ENCODE measurements around the gene SLC25A20. TPM values are rescaled to one million over a fixed set of nuclear protein-coding genes. Genes with fewer than 3 reads are reported as not detected.
A peak's percentile ranks its signal among the peaks of the same experiment; 100 is the strongest.

The SLC25A20 gene, protein sequence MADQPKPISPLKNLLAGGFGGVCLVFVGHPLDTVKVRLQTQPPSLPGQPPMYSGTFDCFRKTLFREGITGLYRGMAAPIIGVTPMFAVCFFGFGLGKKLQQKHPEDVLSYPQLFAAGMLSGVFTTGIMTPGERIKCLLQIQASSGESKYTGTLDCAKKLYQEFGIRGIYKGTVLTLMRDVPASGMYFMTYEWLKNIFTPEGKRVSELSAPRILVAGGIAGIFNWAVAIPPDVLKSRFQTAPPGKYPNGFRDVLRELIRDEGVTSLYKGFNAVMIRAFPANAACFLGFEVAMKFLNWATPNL
- total RNA-seq, result 10 to 100 TPM in 3 of 4 donors, 1 to 10 TPM in 1; 8.4 to 83.8 (median 31.7) TPM

DNA sequence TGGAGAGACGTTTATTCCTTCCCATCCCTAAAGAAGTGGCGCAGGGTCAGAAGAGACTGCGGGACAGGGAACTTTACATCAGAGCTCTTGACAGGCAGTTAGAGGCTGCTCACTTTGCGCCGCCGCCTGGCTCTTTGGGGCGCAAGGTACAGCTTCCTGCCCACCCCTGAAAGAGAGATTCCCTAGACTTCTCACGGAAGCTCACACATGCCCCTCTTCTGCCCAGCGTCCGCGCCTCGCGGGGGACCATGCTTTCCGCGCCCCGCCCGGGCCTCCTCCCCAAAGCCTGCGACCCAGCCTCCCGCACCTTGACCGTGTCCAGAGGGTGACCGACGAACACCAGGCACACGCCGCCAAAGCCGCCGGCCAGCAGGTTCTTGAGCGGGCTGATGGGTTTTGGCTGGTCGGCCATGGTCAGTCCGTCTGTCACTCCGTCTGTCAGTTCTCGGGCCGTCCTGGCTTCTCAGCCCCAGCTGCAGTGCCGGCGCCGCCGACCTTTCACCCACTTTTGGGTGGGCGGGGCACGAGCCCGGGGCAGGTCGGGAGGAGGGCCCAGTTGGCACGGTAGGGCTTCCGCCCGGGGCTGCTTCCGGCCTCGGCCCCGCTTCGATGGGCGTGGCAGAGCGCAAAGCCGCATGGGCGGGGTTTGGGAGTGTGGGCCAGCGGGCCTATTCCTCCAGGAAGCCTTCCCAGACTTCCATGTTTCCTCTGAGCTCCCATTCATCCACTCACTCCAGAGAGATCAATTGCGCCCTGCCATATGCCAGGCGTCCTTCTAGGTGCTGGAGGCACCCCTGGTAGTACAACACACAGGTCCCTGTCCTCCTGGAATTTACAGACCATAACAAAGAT, at the start of gene SLC25A20:
Gene SLC25A20 (minus strand): TSS at position 500 of the 852 bp plus-strand sequence. CDS start 88 bp downstream, at position 412.
- peak; percentile 79 to 95 (median 83) for TF ChIP-seq POLR2AphosphoS5 (IDR thresholded peaks at IDR 0.05)
- TF ChIP-seq POLR2A (IDR thresholded peaks at IDR 0.05), result peak; percentile 63
- TF ChIP-seq, protein P1, sequence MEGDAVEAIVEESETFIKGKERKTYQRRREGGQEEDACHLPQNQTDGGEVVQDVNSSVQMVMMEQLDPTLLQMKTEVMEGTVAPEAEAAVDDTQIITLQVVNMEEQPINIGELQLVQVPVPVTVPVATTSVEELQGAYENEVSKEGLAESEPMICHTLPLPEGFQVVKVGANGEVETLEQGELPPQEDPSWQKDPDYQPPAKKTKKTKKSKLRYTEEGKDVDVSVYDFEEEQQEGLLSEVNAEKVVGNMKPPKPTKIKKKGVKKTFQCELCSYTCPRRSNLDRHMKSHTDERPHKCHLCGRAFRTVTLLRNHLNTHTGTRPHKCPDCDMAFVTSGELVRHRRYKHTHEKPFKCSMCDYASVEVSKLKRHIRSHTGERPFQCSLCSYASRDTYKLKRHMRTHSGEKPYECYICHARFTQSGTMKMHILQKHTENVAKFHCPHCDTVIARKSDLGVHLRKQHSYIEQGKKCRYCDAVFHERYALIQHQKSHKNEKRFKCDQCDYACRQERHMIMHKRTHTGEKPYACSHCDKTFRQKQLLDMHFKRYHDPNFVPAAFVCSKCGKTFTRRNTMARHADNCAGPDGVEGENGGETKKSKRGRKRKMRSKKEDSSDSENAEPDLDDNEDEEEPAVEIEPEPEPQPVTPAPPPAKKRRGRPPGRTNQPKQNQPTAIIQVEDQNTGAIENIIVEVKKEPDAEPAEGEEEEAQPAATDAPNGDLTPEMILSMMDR (IDR thresholded peaks at IDR 0.05), result no peak
- TF ChIP-seq EP300 (IDR thresholded peaks at IDR 0.05; ENCODE audit: low read depth), result peak; percentile 36
- peaks cover 8 to 20% (median 16%) of the 10 kb centered on the region in 4 donors for H3K4me1 ChIP-seq
- WGBS, 2 donors (ENCODE audit: low coverage in 1 of 2), result 4% methylated on average over 39 of the region's 54 CpGs; no CpG with 5 or more reads in 1 of the 2 donors
- no peaks in the 10 kb centered on the region for H3K27me3 ChIP-seq
- peak; percentile 98 for DNase-seq
- peak within 1 kb of the TSS; percentile 85 to 92 (median 87) for H3K27ac ChIP-seq
- in situ Hi-C loops (cut with MboI; ENCODE audit: low pct_ligation_motif_present in 1 of 4, low pct_unique_long_range_greater_than_20kb in 1 of 4, low sequenced_read_pairs in 3 of 4) (no loop called here), intact Hi-C loops (cut with DNase I; ENCODE audit: low total_unique reads) (no loop called here)
- H3K36me3 ChIP-seq, result no peaks in the 10 kb centered on the region
- peak within 1 kb of the TSS; percentile 40 to 70 (median 62) for H3K4me3 ChIP-seq
- H3K9me3 ChIP-seq, result no peaks in the 10 kb centered on the region

DNA sequence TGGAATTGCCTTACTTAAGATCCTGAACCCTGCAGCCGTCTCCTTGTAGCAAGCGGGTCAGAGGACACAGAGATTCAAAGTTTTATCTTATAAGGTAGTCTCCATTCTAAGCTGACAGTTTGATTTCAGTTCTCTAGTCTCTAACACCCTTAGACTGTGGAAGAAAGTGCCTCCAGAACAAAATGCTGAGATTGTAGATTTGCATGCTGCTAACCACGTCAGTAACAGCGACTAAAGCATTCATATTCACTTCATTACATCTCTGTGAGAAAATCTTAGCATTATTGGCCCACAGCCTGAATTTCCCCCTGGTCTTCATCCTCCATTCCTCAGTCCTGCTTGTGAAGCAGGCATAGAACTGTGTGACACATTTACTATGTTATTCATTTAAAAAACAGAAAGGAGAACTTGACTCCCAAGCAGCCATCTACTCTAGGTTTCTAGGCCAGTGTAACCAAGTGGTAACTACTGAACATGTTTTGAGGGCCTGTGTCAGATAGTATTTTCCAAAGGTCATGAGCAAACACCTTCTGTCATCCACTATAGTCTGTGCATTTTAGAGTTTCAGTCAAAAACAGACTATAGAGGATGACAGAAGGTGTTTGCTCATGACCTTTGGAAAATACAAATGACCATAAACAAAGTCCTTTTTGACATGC, 47.3 kb upstream of the SLC25A20 start:
- peaks cover 0 to 3% (median 0%) of the 10 kb centered on the region in 4 donors for H3K36me3 ChIP-seq
- DNase-seq, result no peak
- no peak overlapping the region for H3K4me3 ChIP-seq
- H3K9me3 ChIP-seq, result no peaks in the 10 kb centered on the region
- TF ChIP-seq POLR2AphosphoS5 (IDR thresholded peaks at IDR 0.05) (no peak), EP300 (IDR thresholded peaks at IDR 0.05; ENCODE audit: low read depth) (no peak), POLR2A (IDR thresholded peaks at IDR 0.05) (no peak)
- TF ChIP-seq, protein P1 (IDR thresholded peaks at IDR 0.05), result no peak
- in situ Hi-C loops (cut with MboI; ENCODE audit: low pct_ligation_motif_present in 1 of 4, low pct_unique_long_range_greater_than_20kb in 1 of 4, low sequenced_read_pairs in 3 of 4) (no loop called here), intact Hi-C loops (cut with DNase I; ENCODE audit: low total_unique reads) (no loop called here)
- 80 to 91% methylated on average over 2 to 4 of the region's 4 CpGs for WGBS, 2 donors (ENCODE audit: low coverage in 1 of 2)
- peaks cover 0 to 3% (median 0%) of the 10 kb centered on the region in 4 donors for H3K4me1 ChIP-seq
- no peaks in the 10 kb centered on the region for H3K27me3 ChIP-seq
- no peak overlapping the region for H3K27ac ChIP-seq

DNA sequence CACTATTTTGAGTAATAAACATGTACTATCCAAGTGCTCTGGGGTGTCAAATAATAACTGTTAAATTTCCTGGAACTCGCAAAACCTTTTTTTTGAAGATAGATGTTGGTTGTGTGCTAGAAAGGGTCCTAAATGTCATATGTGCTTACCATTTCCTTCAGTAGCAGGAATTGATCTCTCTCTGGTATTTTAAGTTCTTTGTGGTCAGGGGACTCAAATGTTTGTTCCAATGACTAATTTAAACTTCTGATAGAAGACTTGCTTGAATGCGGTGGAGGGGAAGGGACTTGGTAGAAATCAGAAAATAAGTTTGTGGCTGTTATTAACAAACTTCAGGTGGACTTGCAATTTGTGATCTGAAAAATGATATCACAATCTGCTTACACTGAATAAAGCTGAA, 46.8 kb upstream of the SLC25A20 start:
- in situ Hi-C loops (cut with MboI; ENCODE audit: low pct_ligation_motif_present in 1 of 4, low pct_unique_long_range_greater_than_20kb in 1 of 4, low sequenced_read_pairs in 3 of 4) (no loop called here), intact Hi-C loops (cut with DNase I; ENCODE audit: low total_unique reads) (no loop called here)
- Histone ChIP-seq H3K36me3 (peaks cover 0 to 3% (median 0%) of the 10 kb centered on the region in 4 donors), H3K4me1 (peaks cover 0 to 6% (median 0%) of the 10 kb centered on the region in 4 donors), H3K27me3 (no peaks in the 10 kb centered on the region), H3K9me3 (no peaks in the 10 kb centered on the region), H3K4me3 (no peak overlapping the region), H3K27ac (no peak overlapping the region)
- 70 to 75% methylated on average over 1 to 2 of the region's 2 CpGs for WGBS, 2 donors (ENCODE audit: low coverage in 1 of 2)
- TF ChIP-seq EP300 (IDR thresholded peaks at IDR 0.05; ENCODE audit: low read depth), result no peak
- DNase-seq, result no peak

DNA sequence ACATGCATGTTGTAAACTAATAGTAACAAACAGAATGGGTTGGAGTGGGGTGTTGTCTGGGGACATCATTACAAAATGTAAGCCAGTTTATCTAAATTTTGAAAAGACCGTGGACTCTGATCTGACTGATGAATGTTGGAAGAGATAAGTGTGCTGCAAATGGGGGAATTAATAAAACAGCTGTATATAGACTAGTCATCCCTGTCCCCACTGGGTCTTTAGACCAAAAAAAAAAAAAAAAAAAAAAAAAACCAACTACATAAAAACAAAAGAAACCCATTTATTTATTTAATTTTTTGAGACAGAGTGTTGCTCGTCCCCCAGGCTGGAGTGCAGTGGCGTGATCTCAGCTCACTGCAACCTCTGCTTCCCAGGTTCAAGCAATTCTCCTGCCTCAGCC, 40.0 kb upstream of the SLC25A20 start:
- in situ Hi-C loops (cut with MboI; ENCODE audit: low pct_ligation_motif_present in 1 of 4, low pct_unique_long_range_greater_than_20kb in 1 of 4, low sequenced_read_pairs in 3 of 4) (no loop called here), intact Hi-C loops (cut with DNase I; ENCODE audit: low total_unique reads) (no loop called here)
- DNase-seq, result no peak
- H3K27ac ChIP-seq, result no peak overlapping the region
- WGBS, 2 donors (ENCODE audit: low coverage in 1 of 2), result 91 to 92% methylated on average over 2 to 3 of the region's 3 CpGs
- peaks cover 0 to 21% (median 4%) of the 10 kb centered on the region in 4 donors for H3K4me1 ChIP-seq
- no peak overlapping the region for H3K4me3 ChIP-seq
- H3K9me3 ChIP-seq, result no peaks in the 10 kb centered on the region
- no peaks in the 10 kb centered on the region for H3K27me3 ChIP-seq
- H3K36me3 ChIP-seq, result peaks cover 0 to 2% (median 0%) of the 10 kb centered on the region in 4 donors
- TF ChIP-seq POLR2AphosphoS5 (IDR thresholded peaks at IDR 0.05) (no peak), POLR2A (IDR thresholded peaks at IDR 0.05) (no peak)
- TF ChIP-seq, protein P1 (IDR thresholded peaks at IDR 0.05), result no peak
